ENCODE measurements around the gene RAPGEF5. TPM values are rescaled to one million over a fixed set of nuclear protein-coding genes. Genes with fewer than 3 reads are reported as not detected.

RAPGEF5 gene
- total RNA-seq, 1 experiment from 2014 or later: 3.4 TPM

GRCh38 chr7:22281481-22281880 lies 75.5 kb downstream of the RAPGEF5 start:
- DNase-seq (ENCODE audit: low spot score): no peak
- in situ Hi-C loops (cut with HindIII; ENCODE audit: low sequenced_read_pairs): no loop called here

- in situ Hi-C loops (cut with HindIII; ENCODE audit: low sequenced_read_pairs): no loop called here
- DNase-seq (ENCODE audit: low spot score): no peak
Observed at GRCh38 chr7:22280031-22280430, 76.9 kb downstream of the RAPGEF5 start.

- in situ Hi-C loops (cut with HindIII; ENCODE audit: low sequenced_read_pairs): no loop called here
- DNase-seq (ENCODE audit: low spot score): no peak
Observed at GRCh38 chr7:22278660-22279059, 78.3 kb downstream of the RAPGEF5 start.

GRCh38 chr7:22277375-22277774 lies 79.6 kb downstream of the RAPGEF5 start:
- no peak for DNase-seq (ENCODE audit: low spot score)
- in situ Hi-C loops (cut with HindIII; ENCODE audit: low sequenced_read_pairs): no loop called here

- no peak for DNase-seq (ENCODE audit: low spot score)
- in situ Hi-C loops (cut with HindIII; ENCODE audit: low sequenced_read_pairs): no loop called here
Observed at GRCh38 chr7:22275661-22276060, 81.3 kb downstream of the RAPGEF5 start.

- DNase-seq (ENCODE audit: low spot score): no peak
- in situ Hi-C loops (cut with HindIII; ENCODE audit: low sequenced_read_pairs): no loop called here
Observed at GRCh38 chr7:22271311-22271710, 85.6 kb downstream of the RAPGEF5 start.

GRCh38 chr7:22270371-22270770 lies 86.6 kb downstream of the RAPGEF5 start:
- in situ Hi-C loops (cut with HindIII; ENCODE audit: low sequenced_read_pairs): no loop called here
- DNase-seq (ENCODE audit: low spot score): no peak

GRCh38 chr7:22269963-22270362 lies 87.0 kb downstream of the RAPGEF5 start:
- no peak for DNase-seq (ENCODE audit: low spot score)
- in situ Hi-C loops (cut with HindIII; ENCODE audit: low sequenced_read_pairs): no loop called here

- in situ Hi-C loops (cut with HindIII; ENCODE audit: low sequenced_read_pairs): no loop called here
- no peak for DNase-seq (ENCODE audit: low spot score)
Observed at GRCh38 chr7:22268884-22269421, 88.0 kb downstream of the RAPGEF5 start.

GRCh38 chr7:22267930-22268615 lies 88.9 kb downstream of the RAPGEF5 start:
- no peak for DNase-seq (ENCODE audit: low spot score)
- in situ Hi-C loops (cut with HindIII; ENCODE audit: low sequenced_read_pairs): no loop called here

- no peak for DNase-seq (ENCODE audit: low spot score)
- in situ Hi-C loops (cut with HindIII; ENCODE audit: low sequenced_read_pairs): no loop called here
Observed at GRCh38 chr7:22262538-22262937, 94.4 kb downstream of the RAPGEF5 start.

GRCh38 chr7:22256541-22257096 lies 100.3 kb downstream of the RAPGEF5 start:
- in situ Hi-C loops (cut with HindIII; ENCODE audit: low sequenced_read_pairs): no loop called here
- DNase-seq (ENCODE audit: low spot score): no peak

GRCh38 chr7:22255834-22256233 lies 101.1 kb downstream of the RAPGEF5 start:
- in situ Hi-C loops (cut with HindIII; ENCODE audit: low sequenced_read_pairs): no loop called here
- DNase-seq (ENCODE audit: low spot score): no peak

- DNase-seq (ENCODE audit: low spot score): no peak
- in situ Hi-C loops (cut with HindIII; ENCODE audit: low sequenced_read_pairs): no loop called here
Observed at GRCh38 chr7:22255342-22255741, 101.6 kb downstream of the RAPGEF5 start.

- in situ Hi-C loops (cut with HindIII; ENCODE audit: low sequenced_read_pairs): no loop called here
- no peak for DNase-seq (ENCODE audit: low spot score)
Observed at GRCh38 chr7:22252936-22253536, 103.9 kb downstream of the RAPGEF5 start.

- in situ Hi-C loops (cut with HindIII; ENCODE audit: low sequenced_read_pairs): no loop called here
Observed at GRCh38 chr7:22252016-22252415, 104.9 kb downstream of the RAPGEF5 start.

GRCh38 chr7:22251281-22251680 lies 105.7 kb downstream of the RAPGEF5 start:
- in situ Hi-C loops (cut with HindIII; ENCODE audit: low sequenced_read_pairs): no loop called here
- no peak for DNase-seq (ENCODE audit: low spot score)

More at GRCh38 chr7:22252016-22252415, 104.9 kb downstream of the RAPGEF5 start:
- DNase-seq (ENCODE audit: low spot score): no peak

- in situ Hi-C loops (cut with HindIII; ENCODE audit: low sequenced_read_pairs): no loop called here
- no peak for DNase-seq (ENCODE audit: low spot score)
Observed at GRCh38 chr7:22250390-22250789, 106.6 kb downstream of the RAPGEF5 start.

- in situ Hi-C loops (cut with HindIII; ENCODE audit: low sequenced_read_pairs): no loop called here
- no peak for DNase-seq (ENCODE audit: low spot score)
Observed at GRCh38 chr7:22248111-22248809, 108.7 kb downstream of the RAPGEF5 start.

GRCh38 chr7:22241805-22242390 lies 115.1 kb downstream of the RAPGEF5 start:
- in situ Hi-C loops (cut with HindIII; ENCODE audit: low sequenced_read_pairs): no loop called here
- no peak for DNase-seq (ENCODE audit: low spot score)
